Glutamatergic neuron (in vitro differentiated cells): Measurements from ENCODE around the gene LRP1-AS. TPM values are rescaled to one million over a fixed set of nuclear protein-coding genes. Genes with fewer than 3 reads are reported as not detected.

Experiments used
- DNase-seq: peaks from one replicate; pipeline ENCODE4 v3.0.0; 2022
- H3K27ac Mint-ChIP-seq: one replicate; pipeline ENCODE4 v1.8.0; 2020; ENCODE audit warnings: mild to moderate bottlenecking, mixed read lengths, inconsistent platforms; ENCODE audit not compliant: unreplicated experiment
- H3K27me3 Mint-ChIP-seq: one replicate; pipeline ENCODE4 v1.8.0; 2020; ENCODE audit warnings: mild to moderate bottlenecking, moderate library complexity, mixed read lengths, inconsistent platforms; ENCODE audit not compliant: unreplicated experiment
- H3K36me3 Mint-ChIP-seq: one replicate; pipeline ENCODE4 v1.8.0; 2020; ENCODE audit warnings: mild to moderate bottlenecking, mixed read lengths, inconsistent platforms; ENCODE audit not compliant: unreplicated experiment
- H3K4me1 Mint-ChIP-seq: one replicate; pipeline ENCODE4 v1.8.0; 2020; ENCODE audit warnings: mild to moderate bottlenecking, low read depth, mixed read lengths, inconsistent platforms; ENCODE audit not compliant: unreplicated experiment
- H3K4me3 Mint-ChIP-seq: one replicate; pipeline ENCODE4 v1.8.0; 2020; ENCODE audit warnings: mild to moderate bottlenecking, mixed read lengths, inconsistent platforms; ENCODE audit not compliant: unreplicated experiment
- H3K9me3 Mint-ChIP-seq: one replicate; pipeline ENCODE4 v1.8.0; 2020; ENCODE audit warnings: mild to moderate bottlenecking, moderate library complexity, mixed read lengths, inconsistent platforms; ENCODE audit not compliant: unreplicated experiment
- CTCF ChIP-seq: fragments of 200-600 bp; sonication (generic); IDR thresholded peaks from one replicate; pipeline ENCODE4 v1.5.0; 2021; ENCODE audit not compliant: partially characterized antibody, unreplicated experiment
- total RNA-seq: library from RNA; stranded (reverse); fragmentation: NEBNext Ultra II Directional; extraction: Animal tissue kit (Norgen Biotek cat#: 25700); gene quantifications from one replicate; pipeline ENCODE4 v1.2.1, GENCODE V29; 2021; ENCODE audit not compliant: unreplicated experiment

The LRP1-AS gene
- total RNA-seq, 1 donor from 2014 or later, result not detected

- DNase-seq, result no peak
- H3K36me3 Mint-ChIP-seq, result peaks cover 5% of the 10 kb centered on the region
- H3K4me3 Mint-ChIP-seq, result no peak overlapping the region
- peaks cover 17% of the 10 kb centered on the region for H3K4me1 Mint-ChIP-seq
- no peak for TF ChIP-seq CTCF
- peaks cover 3% of the 10 kb centered on the region for H3K27me3 Mint-ChIP-seq
- peaks cover 1% of the 10 kb centered on the region for H3K9me3 Mint-ChIP-seq
- H3K27ac Mint-ChIP-seq, result no peak overlapping the region
Observed at GRCh38 chr12:57143454-57143853, 4.0 kb downstream of the LRP1-AS start.

- peaks cover 5% of the 10 kb centered on the region for H3K36me3 Mint-ChIP-seq
- TF ChIP-seq CTCF, result no peak
- no peak overlapping the region for H3K4me3 Mint-ChIP-seq
- no peak overlapping the region for H3K27ac Mint-ChIP-seq
- H3K4me1 Mint-ChIP-seq, result peaks cover 20% of the 10 kb centered on the region
- peaks cover 1% of the 10 kb centered on the region for H3K9me3 Mint-ChIP-seq
- H3K27me3 Mint-ChIP-seq, result peaks cover 4% of the 10 kb centered on the region
- DNase-seq, result no peak
Observed at GRCh38 chr12:57142727-57143126, 4.7 kb downstream of the LRP1-AS start.

- Mint-ChIP-seq H3K27ac (no peak overlapping the region), H3K36me3 (peaks cover 5% of the 10 kb centered on the region), H3K4me1 (peaks cover 18% of the 10 kb centered on the region), H3K27me3 (peaks cover 4% of the 10 kb centered on the region), H3K9me3 (peaks cover 1% of the 10 kb centered on the region), H3K4me3 (no peak overlapping the region)
- TF ChIP-seq CTCF, result no peak
- no peak for DNase-seq
Observed at GRCh38 chr12:57142121-57142520, 5.3 kb downstream of the LRP1-AS start.

- Mint-ChIP-seq H3K36me3 (peaks cover 5% of the 10 kb centered on the region), H3K27me3 (peaks cover 4% of the 10 kb centered on the region), H3K9me3 (peaks cover 1% of the 10 kb centered on the region), H3K27ac (no peak overlapping the region), H3K4me1 (peaks cover 18% of the 10 kb centered on the region), H3K4me3 (no peak overlapping the region)
- no peak for TF ChIP-seq CTCF
- DNase-seq, result no peak
Observed at GRCh38 chr12:57141249-57141648, 6.2 kb downstream of the LRP1-AS start.

GRCh38 chr12:57139796-57140649 is 7.4 kb downstream of the LRP1-AS start:
- H3K27me3 Mint-ChIP-seq, result peaks cover 4% of the 10 kb centered on the region
- no peaks in the 10 kb centered on the region for H3K9me3 Mint-ChIP-seq
- H3K4me1 Mint-ChIP-seq, result peaks cover 13% of the 10 kb centered on the region
- no peaks in the 10 kb centered on the region for H3K36me3 Mint-ChIP-seq
- H3K4me3 Mint-ChIP-seq, result peak overlapping the region; percentile 21
- DNase-seq, result no peak
- TF ChIP-seq CTCF, result no peak
- no peak overlapping the region for H3K27ac Mint-ChIP-seq
